GM18498 (cell line): ENCODE measurements around the gene JAKMIP1.

ENCODE experiments used
- ATAC-seq: cut with Tn5 transposase; IDR thresholded peaks from one replicate; pipeline ENCODE4 v1.9.1; 2021; ENCODE audit warnings: mild to moderate bottlenecking, moderate library complexity; ENCODE audit not compliant: unreplicated experiment

The JAKMIP1 gene

DNA sequence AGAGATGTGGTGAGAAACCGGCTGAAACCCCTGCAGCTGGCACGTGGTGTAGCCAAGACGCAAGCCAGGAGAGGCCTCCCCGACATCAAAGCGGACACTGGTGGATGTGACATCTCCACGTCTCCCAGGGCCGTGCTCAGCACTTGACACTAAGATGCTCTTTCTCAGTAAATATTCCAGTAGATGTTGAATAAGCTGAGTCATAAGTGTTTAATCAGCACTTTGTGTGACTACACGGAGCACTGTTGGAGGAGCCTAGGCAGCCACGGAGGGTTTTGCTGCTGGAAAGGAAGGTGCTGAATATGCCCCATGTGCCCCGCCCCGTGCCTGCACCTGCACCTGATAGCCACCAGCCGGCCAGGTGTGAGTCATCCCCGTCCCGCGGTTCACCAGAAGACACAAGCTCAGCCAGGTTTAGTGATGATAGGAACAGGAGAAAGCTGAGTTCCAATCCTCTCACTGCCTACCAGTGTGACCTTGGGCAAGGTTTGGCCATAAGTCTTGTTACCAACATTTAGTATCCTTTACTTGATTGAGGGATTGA, 153.1 kb downstream of the JAKMIP1 start:
- no peak for ATAC-seq

DNA sequence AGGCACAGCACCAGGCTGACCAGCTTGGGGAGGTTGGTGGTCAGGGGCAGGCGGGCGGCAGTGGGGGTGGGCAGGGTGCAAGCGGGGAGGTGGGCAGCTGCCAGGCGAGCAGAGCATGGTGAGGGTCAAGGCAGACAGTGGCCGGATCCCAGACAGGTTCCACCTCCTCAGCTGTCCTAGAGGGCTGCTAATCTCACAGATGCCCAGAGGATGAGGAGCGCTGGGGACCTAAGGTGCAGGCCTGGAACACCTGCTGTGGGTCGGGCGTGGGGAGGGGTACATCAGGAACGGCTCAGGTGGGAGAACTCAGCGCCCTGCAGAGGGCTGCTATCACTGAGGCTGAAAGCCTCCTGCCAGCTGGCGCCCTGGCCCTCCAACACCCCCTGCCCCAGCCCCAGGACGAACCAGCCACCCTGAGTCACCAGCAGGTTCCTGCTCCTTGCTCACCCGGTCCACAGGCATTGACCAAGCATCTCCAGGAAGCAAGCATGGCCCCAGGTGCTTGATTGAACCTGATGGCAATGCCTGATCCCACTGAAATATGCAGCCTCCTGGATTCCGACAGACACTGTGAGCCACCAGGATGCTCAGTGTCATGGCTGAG, 153.7 kb downstream of the JAKMIP1 start:
- ATAC-seq = no peak

DNA sequence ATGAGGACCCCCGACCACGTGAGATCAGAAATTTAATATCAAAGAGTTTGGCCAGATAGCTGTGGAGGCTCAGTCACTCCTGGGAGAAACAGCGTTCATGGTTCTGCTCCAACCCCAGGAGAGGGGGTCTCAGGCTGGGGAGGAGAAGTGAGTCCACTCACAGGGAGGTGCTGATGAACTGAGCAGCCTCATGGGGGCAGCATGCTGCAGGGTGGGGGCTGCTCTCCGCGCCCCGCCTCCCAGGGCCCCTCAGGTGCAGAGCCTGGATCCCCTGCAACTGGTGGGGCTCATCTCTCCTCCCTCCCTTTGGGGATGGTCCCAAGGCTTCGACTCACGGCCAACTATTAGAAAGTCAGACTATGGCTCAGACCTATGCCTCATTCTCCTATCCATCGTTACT, 155.5 kb downstream of the JAKMIP1 start:
- no peak for ATAC-seq

DNA sequence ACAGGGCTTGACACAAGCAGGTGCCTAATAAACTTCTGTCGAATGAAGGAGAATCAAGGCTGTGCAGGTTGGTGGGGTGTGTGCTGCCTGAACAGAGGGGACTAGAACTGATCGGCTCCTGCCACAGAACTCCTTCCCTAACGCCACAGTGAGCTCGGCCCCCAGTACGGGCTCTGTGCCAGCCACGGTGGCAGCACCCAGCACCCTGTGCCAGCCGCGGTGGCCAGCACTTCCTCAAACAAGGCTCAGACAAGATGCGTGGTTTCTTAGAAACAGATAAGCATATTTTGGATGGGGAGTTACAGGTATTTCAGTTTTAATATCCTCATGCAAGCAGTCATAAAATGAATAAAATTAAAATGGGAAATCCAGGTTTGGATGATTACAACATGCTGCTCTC, 156.1 kb downstream of the JAKMIP1 start:
- no peak for ATAC-seq

DNA sequence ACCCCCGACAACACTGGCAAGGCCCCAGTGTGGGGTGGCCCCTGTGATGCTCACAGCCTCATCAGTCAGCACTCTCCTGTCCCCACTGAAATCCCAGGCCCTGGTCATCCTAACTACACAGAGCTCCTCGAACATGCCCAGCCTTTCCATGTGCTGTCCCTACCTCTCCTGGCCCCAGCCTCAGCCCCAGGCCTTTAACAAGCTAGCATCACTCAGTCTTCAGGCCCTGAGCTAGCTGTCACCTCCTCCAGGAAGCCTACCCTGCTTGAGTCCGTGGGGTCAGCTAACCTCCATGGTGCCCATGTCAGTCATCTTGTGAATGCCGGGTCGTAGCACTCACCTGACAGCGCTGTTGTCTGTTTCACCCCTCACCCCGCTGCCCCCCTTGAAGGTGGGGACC, 156.5 kb downstream of the JAKMIP1 start:
- no peak for ATAC-seq

DNA sequence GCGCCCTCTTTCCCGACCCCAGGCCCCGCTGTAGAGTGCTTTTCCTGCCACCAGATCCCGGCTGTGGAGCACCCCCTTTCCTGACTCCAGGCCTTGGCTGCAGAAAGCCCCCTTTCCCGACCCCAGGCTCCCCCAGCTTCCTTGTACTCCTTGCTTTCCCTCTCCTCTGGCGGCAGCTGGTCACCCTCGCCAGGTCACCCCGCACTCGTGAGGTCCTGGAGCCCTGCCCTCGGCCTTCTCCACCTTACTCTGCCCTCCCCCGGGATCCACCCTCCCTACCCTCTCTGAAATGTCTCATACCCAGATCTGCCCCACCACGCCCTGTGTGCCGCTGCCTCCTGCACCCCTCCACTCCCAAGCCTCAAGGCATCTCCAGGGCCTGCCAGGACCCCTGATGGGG, 157.2 kb downstream of the JAKMIP1 start:
- no peak for ATAC-seq

DNA sequence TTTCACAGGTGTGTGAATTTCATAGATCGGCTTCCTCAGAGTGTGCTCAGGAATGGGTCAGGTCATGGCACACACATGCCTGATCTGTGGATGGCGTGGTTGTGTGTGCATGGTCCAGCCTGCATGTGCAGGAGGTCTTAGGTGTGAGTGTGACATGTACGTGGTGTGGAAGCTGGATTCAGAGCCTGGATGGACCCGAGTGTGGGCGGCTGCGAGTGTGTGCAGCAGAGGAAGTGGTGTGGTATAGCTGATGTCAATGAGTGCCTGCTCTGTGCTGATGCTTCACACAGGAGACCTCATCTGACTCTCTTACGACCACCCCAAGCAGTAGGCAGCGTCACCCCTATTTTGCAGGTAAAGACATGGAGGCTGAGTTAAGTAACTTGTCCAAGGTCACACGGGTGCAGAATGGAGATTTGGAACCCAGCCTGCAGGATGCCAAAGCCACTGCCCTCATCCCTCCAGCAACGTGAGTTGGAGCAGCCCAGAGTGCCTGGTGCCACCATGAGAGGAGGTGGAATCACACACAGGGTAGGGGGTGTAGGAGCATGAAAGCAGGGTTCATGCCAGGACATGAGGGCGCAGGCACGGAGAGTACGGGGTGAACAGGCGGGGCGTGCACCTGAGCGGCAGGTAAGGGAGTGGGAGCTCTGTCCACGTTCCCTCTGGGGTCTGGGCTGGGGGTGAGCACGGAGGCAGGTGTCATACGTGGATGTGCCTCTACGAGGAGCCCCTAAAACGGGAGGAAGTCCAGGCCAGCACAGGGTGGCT, 157.9 kb downstream of the JAKMIP1 start:
- ATAC-seq = no peak

DNA sequence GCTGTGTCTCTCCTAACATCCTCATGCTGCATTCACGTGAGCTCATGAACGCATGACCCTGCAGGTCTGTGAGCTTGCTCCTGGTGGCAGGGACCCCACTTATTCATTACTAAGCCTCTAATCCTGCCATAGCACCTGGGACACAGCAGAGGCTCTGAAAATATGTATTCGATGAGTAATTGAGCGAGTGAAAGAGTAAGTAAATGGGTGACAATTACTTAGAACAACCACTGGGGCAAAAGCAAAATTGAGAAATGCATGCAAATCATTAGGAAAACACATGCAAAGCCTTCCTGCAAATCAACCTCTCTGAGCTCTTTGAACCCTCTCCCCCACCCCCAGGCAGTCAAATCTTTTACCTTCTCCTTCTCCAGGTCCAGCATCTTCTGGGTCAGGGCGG, 158.5 kb downstream of the JAKMIP1 start:
- ATAC-seq = no peak

DNA sequence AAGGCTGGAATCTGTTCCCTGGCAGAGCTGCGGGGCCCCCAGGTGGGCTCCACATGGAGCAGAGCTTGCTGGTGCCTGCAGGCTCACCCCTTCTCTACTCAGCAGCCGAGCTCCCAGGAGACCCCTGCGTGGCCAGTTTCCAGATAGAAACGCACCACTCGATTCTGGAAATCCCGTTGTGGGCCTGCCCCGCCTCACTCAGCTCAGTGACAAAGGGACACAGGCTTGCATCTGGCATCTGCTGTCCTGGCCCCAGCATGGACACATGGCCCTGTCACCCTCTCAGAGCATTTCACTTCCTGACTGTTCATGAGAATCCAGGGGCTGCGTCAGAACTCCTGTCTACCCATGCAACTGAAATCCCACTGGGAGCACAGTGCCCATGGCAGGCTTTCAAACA, 161.6 kb downstream of the JAKMIP1 start:
- no peak for ATAC-seq

DNA sequence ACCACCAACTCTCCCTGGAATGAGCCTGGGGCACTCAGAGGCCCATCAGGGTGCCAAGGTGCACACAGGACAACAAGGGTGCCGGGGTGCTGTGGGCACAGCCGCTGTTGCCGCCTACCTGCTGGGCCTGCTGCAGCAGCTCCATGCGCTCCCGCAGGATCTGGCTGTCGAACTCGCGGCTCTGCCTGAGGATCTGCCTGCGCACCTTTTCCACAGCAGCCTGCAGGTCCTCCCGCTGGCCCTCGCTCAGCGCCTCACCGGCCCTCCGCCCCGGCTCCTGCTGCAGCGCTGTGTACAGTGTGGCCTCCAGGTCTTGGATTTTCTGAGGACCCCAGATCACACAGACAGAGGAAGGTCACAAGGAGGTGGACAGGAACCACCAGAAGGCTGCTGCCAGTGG, 164.6 kb downstream of the JAKMIP1 start:
- no peak for ATAC-seq

DNA sequence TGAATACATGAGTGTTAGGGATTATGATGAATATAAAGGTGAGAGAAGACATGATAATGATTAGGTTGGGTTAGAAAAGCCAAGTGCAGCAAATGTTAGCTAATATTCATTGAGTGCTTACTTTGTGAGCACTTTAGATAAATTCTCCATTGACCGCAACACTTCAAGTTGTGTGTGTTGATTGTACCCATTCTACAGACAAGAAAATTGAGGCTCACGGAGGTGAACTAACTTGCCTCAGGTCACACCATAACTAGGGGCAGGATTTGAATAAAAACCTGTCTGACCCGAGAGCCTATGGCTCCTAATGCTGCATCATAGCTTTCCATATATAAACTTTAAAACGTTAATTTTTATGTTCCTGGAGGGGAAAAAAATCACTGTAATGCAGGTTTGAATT, 167.0 kb downstream of the JAKMIP1 start:
- ATAC-seq = no peak

DNA sequence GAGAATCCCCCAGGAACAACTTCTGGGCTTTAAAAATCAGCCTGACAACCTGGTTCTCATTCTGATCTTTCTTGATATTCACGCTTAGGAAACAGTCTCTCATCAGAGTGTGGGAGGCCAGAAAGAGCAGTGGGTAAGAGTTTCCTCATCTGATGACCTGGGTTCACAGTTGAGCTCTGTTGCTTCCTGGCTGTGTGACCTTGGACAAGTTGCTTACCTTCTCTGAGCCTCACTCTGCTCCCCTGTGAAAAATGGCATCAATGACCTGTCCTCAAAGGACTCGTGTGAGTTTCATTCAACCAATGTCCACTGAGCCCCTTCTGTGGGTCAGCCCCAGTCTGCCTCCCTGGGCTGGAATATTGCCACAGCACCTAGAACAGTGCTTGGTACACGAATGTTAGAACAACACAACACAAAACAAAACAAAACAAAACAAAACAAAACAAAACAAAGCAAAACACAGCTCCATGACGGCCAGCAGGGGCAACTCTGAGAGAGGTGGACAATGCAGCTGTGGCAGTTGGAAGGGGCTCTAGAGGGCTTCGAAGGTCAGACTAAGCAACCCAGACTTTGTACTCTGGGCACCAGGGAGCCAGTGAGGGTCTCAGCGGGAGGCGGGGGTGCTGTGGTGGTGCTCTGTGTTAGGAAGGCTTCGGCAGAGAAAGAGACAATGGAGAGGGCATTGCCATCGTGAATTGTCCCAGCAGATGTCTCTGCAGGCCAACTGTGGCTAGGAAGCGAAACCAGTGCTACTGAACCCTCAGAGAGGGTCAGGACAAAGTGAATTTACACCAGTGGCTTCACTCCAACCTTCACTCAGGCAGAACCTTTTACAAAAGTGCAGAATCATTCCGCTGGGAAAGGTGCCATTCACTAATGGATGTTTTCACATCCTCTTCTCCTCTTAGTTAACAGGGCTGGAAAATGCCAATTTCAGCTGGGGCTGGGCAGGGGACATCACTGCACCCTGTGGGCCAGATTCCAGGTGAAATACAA, 167.8 kb downstream of the JAKMIP1 start:
- no peak for ATAC-seq

DNA sequence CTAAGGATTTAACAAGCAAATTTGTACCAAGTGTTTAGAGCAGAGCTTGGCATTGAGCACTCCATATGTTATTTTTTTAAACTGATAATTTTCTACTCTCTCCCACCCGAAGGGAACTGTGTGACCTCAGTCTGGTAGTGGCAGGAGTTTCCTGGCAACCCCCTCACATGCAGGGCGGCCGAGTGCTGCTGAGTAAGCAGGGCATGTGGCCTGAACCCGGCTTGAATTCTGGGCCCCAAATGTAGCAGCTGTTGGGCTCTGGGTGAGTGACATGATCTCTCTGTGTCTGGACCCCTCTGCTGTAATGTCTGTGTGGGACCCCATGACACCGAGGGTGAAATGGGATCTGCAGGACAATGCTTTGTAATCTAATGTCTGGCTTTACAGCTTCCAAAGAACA, 168.5 kb downstream of the JAKMIP1 start:
- ATAC-seq = no peak

DNA sequence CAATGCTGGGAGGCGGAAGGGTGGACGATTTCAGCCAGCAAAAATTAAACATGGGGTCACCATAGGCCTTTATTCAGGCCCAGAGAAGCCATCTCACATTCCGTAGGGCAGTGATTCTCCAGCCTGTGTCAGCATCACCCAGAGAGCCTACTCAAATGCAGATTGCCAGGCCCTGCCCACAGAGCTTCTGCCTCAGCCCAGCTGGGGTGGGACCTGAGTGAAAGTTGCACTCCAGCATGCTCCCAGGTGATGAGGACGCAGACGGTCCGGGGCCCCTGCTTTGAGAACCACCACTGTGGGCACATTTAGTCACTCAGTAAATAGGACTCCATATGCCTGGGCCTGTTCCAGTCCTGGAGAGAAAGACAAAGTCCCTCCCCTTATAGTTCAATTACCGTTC, 169.7 kb downstream of the JAKMIP1 start:
- ATAC-seq = no peak

DNA sequence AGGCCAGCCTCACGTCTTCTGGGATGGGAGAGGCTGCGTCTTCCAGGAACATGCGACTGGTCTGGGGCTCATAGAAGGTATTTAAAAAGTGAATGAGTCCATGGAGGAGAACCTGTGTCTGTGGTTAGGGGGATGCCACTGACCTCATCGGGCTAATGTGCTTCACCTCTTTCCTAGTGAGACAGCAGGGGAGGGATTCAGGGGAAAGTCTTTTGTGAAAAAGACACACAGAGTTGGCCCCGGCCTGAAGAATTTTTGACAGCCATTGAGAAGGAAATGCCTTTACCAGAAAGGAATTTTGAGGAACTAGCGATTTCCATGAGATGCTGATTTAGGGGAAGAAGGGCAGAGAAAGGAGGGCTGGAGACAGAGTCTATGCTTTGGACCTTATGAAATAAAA, 171.1 kb downstream of the JAKMIP1 start:
- ATAC-seq = no peak

DNA sequence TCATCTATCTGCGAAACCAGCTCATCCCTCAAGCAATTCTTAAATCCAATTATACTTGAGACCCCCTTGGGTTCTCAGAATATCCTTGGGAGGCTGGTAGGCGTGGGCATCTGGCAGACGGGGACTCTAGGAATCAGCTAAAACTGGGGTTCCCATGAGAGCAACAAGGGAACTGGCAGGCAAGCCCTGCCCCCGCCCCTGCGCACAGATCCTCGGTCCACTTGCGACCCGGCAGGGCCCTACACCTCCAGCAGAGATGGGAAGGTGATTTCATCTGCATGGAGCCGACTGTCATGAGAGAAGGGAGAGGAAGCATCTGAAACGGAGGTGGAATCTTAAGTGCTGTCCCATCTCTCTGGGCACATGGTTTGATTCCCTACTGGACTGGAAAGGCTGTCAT, 172.2 kb downstream of the JAKMIP1 start:
- no peak for ATAC-seq

DNA sequence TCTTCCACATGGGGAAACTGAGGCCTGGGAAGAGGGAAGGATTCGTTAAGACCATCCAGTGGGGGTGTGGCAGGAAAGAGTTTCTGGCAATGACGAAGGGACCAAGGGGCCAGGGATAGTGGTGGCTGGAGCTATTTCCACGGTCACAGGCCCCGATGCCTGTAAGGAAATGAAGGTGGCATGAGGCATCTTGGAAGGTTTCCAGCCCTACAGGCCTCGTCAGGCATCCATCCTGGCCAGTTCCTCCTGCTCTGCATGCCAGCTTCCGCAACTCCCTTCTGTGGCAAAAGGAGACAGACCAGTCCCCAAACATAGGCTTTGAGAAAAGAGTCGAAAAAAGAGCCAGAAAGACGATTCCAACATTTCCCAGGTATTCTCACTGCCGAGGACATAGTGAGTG, 173.0 kb downstream of the JAKMIP1 start:
- no peak for ATAC-seq

DNA sequence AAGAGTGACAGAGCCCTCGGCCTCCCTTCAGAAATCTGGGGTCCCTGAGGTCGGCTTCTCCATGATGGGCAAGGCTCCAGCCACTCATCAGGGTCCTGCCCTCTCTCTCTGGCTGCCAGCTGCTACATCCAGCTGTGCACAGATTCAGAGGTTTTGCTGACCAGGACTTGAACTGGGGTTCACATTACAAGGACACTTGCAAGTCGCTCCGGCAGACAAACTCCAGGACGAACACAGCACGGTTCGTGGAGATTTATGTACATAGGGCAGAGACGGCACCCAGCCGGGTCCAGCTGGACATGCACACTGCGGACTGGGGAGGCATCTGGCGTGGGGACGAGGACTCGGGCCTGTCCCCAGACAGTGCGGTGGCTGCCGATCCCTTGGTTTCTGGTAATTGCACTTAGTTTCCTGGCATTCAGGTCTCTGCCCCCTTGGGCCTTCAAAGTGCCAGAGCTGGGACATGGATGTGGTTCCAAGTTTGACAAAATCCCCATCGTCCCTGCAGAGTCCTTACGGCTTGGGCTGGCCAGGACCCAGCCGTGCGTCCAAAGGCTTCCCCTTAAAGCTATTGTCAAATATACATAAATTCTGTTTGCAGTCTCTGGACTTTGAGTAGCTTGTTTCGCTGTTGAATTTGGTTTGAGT, 175.9 kb downstream of the JAKMIP1 start:
- no peak for ATAC-seq

DNA sequence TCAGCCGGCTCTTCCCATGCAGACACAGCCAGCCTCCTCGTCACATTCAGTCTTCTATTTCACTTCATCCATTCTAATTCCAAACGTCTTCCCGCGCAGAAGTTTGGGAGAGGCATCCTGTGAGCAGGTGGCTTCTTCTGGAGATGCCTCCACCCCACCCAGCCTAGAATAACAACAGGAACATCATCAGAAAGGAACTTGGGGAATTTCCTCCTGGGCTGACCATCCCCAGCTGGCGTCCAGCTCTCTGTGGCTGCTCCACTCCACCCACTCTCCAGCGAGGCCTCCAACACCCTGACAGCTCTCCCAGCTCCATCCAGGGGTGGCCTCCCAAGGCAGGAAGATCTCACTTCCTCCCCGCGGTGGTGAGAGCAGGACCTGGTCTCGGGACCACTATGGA, 176.6 kb downstream of the JAKMIP1 start:
- ATAC-seq = no peak

DNA sequence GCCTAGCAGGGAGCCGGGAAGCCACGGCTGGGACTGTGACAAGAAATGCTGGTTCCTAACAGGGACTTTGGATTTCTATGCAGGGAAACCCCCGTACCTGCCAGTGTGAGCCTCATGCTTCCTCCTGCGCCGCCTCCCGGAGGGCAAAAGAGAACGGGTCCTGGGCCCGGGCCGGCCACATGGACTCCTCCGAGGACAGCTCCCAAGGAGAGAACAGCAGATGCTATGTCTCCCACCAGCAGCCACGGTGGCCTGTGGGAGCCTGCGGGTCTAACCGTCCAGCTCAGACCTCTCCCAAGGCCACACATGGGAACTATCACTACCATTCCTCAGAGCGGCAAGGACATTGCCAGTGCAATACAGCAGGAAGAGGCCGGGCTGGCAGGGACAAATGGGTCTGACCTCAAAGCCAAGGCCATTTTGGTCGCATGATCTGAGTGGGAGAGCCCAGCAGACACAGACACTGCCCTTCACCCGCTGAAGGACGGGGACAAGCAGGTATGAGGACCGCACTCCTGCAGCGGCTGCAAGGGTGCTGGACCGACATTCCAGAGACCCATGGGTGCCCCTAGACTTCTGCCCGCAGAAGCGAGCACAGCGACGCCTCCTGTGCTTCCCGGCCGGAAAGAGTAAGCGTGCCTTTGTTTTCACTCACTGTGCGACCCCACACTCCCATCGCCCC, 177.6 kb downstream of the JAKMIP1 start:
- ATAC-seq = no peak
